Jurkat, Clone E6-1 (cell line): ENCODE data around the gene TRIO.

ENCODE experiments used
- DNase-seq: peaks from one replicate; pipeline ENCODE4 v3.0.0-alpha.2; 2011; ENCODE audit warnings: low read depth, low spot score
- H3K4me3 ChIP-seq: 2 replicates; pipeline ENCODE4 v1.5.1; 2011; ENCODE audit warnings: mild to moderate bottlenecking, low read length, control low read depth, moderate library complexity

TRIO gene

DNA sequence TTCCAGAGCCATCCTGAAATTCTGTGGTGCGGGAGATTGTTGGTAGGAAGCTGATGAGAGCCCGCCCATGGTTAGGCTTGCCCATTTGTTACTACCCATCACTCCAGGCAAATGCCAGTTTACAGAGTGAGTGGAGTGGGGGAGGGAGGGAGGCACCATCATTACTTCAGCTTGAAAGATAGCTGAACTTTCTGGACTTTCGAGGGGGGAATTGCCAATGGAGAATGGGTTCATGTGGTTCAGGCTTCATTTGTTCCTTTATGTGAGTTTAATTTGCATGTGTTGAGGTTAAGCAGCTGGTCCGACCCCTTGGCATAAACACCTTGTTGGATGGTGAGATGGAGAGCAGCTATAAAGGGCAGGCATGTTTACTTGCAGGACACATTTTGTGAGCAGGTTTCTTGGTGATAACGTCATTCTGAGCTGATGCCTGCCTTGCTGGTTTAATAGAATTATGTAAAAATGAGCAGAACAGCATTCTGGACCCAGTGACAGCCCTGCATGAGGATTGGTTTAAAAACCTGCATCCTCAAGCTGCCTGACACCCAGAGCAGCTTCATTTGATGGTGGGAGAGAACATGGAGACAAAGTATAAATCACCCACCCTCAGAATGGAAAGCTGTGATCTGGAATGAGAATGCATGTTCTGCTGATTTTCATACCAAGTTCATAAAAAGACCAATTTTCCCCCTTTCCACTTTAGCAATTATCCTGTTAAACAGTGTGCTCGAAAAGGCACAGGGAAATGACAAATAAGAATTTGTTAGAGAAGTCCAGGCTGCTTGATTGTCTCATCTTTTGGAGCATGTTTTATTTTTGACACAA lies 106.3 kb downstream of the TRIO start:
- DNase-seq = no peak
- no peak overlapping the region for H3K4me3 ChIP-seq

- no peak for DNase-seq
- no peak overlapping the region for H3K4me3 ChIP-seq
These were observed 107.0 kb downstream of the TRIO start for GRCh38 chr5:14250084-14250695.

DNA sequence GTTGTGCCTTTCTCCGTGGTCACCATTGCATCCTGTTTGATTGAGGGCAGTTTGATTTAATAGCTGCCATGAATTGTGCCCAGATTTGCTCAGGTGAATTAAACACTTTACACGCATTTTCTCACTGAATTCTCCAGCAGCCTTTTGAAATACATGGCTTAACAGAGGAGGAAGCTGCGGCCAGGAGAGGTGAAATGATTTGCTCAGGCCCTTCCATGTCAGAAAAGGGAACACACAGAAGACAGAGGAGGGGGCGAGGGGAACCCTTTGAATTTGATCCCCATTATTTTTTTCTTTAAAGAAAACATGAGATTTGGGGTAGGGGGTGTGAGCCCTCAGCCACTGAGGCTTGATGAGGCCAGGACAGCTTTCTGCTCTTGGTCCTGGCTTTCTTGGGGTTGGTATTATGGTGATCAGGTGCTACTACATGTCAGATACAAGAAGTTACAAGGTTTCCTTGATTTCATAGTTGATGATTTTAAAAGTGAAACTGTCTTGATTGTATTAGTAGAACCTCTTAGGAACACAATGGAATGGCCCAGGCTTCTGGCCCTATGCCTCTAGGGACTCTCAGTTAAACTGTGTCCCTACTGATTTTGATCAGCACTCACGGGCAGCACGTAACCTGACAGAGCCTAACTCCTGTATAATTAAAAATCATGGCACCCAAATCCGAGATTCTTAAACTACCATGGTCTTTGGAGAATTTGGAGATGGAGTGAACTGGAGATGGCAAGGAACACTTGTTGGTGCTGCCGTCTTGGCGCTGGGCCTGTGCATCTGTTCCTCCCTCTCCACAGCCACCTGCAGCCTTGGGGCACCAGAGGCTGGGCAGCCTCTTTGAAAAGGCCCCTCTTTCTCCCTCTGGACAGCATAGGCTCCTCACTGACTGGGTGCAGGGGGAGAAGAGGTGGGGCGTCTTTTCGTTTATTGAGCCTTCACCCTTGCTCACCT lies 107.9 kb downstream of the TRIO start:
- no peak overlapping the region for H3K4me3 ChIP-seq
- DNase-seq = no peak

DNA sequence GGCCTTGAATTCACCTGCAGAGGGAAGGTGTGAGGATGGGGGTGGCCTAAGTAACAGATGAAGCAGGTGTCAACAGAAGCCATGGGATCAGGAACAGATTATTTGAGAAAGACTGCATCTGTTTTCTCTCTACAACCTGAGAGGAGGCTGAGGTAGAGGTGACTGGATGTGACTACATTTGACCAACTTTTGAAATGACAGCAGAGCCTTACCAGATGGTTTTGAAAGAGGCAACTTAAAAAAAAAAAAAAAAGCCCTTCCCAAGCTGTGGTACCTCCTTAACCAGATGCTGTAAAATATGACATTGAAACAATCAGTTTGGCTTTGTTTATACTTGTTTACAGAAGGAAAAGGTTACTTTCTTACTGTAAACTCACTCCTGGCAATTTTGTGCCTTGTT lies 108.6 kb downstream of the TRIO start:
- no peak for DNase-seq
- H3K4me3 ChIP-seq = no peak overlapping the region

DNA sequence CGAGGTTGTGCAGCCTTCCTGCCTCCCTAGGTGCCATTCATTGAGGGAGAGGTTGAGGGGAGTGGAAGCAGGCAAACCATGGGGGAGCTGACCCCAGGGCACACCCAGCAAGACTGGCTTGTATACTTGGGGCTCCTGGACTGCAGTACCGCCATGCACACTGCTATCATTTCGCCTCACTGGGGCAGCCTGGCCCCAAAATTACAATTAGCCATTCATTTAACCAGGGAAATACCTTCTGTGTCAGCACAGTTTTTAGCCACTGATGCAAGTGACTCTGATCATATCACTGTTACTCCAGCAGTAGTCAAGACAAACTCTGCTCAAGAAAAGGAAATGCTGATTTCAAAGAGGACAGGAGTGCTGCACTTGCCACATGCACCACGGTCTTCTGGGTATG lies 109.7 kb downstream of the TRIO start:
- DNase-seq = no peak
- H3K4me3 ChIP-seq = no peak overlapping the region

GRCh38 chr5:14254686-14255085 lies 111.5 kb downstream of the TRIO start:
- no peak for DNase-seq
- no peak overlapping the region for H3K4me3 ChIP-seq

GRCh38 chr5:14256026-14256690 lies 113.0 kb downstream of the TRIO start:
- H3K4me3 ChIP-seq = no peak overlapping the region
- DNase-seq = no peak

DNA sequence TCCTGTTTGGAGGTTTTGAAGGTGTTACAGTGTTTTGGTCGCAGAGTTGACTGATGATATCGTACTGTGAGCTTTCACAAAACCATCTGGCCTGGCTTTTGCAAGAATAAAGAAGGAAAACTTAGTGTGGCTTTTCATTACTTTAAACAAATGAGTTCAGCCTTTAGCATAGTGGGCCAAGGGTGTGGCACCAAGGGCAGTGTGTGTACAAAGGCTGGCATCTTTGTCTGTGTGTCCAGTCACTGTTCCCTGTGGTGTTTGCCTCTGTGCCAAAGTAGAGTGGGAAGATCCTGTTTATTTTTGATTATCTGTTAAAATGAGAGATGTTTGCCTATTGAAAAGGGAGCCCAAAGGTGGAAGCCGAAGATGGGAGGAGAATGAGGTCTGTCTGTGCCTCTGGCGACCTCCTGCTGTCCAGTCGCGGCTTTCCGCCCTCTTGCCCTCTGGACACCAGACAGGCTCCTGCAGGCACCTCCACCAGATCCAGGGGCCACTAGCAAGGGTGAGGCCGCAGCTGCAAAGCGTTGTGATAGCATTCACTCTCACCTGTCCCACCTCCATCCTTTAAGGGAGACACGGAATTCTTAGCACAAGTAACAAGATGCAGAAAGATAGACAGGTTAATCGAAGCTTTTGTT lies 113.7 kb downstream of the TRIO start:
- DNase-seq = no peak
- no peak overlapping the region for H3K4me3 ChIP-seq

- H3K4me3 ChIP-seq = no peak overlapping the region
- peak; percentile 35 for DNase-seq
These were observed 114.9 kb downstream of the TRIO start for GRCh38 chr5:14257995-14258403.

DNA sequence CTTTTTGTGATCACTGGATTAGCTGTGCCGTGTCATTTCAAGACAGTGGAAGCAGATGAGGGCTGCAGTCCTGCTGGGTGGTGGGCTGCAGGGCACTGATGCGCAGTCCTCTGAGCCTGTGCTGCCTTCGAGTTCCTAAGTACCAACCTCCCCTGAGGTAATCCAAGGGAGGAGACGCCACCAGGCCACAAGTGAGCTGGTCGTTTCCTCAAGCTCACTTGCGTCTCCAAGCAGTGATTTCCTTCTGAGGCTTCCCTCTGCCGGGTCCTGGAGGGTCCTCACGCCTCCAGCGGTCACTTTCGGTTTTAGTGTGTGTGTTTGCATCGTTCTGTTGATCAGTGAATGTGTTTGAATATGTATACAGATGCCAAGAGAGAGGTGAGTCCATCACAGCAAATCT lies 115.7 kb downstream of the TRIO start:
- H3K4me3 ChIP-seq = no peak overlapping the region
- no peak for DNase-seq

- no peak for DNase-seq
- peak overlapping the region; percentile 25 for H3K4me3 ChIP-seq
These were observed 117.5 kb downstream of the TRIO start for GRCh38 chr5:14260637-14261036.

GRCh38 chr5:14261235-14261634 lies 118.1 kb downstream of the TRIO start:
- H3K4me3 ChIP-seq = peak overlapping the region; percentile 25
- DNase-seq = peak; percentile 84

- no peak overlapping the region for H3K4me3 ChIP-seq
- DNase-seq = no peak
These were observed 118.9 kb downstream of the TRIO start for GRCh38 chr5:14261856-14262611.

DNA sequence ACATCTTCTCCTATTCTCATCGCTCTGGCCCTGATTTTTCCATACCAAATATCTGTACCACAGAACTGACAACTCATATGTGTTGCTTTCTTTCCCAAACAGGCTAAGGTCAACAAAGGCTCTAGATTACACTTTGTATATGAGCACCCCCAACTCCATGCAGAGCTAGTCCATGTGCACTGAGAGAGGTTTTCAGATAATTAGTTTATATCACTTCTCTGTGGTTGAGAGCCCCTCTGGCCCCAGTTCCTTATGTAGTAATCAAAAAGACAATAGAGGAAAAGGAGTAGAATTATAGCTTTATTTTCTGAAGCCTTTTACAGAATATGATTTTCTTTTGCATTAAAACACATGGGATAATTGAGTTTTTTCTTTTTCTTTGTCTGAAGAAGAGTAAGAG lies 120.0 kb downstream of the TRIO start:
- H3K4me3 ChIP-seq = no peak overlapping the region
- no peak for DNase-seq

GRCh38 chr5:14263699-14264098 lies 120.6 kb downstream of the TRIO start:
- H3K4me3 ChIP-seq = no peak overlapping the region
- no peak for DNase-seq

DNA sequence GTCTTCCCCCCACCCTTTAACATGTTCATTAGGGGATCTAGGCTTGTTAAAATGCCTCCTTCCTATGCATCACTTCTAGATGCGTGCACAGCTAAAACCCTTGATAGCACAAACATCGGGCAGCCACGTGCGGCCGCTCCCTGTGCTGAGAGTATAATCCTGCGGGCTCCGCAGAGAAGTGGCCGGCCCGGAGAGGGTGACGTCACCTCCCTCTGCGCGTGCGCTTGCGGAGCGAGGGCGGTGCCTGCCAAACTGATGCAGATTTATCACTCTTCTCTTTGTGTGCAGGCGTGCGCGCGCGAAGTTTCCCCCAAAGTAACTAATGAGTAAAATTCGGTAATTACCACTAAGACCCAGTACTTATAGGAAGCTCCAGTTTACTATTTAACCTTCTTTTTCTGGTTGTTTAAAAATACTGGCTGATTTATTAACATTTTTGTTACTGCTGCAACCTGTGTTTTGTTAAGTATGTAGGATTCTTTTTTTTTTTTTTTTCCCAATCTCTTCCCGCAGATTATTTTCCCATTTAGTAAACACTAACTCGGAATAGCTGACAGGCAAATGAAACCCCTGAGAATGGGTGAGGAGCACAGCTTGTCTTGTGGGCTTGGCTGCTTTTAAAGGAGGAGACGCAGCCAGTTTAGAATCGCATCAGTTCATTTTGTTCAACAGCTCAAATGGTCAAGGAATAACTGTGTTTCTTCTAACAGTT lies 121.6 kb downstream of the TRIO start:
- peak; percentile 62 for DNase-seq
- H3K4me3 ChIP-seq = peak overlapping the region; percentile 37

- no peak for DNase-seq
- no peak overlapping the region for H3K4me3 ChIP-seq
These were observed 122.4 kb downstream of the TRIO start for GRCh38 chr5:14265570-14265969.

GRCh38 chr5:14266171-14266570 lies 123.0 kb downstream of the TRIO start:
- no peak overlapping the region for H3K4me3 ChIP-seq
- no peak for DNase-seq
